Cardiac septum (tissue), 1 donor: Measurements from ENCODE around the gene NAALADL2. TPM values are rescaled to one million over a fixed set of nuclear protein-coding genes. Genes with fewer than 3 reads are reported as not detected.

ENCODE experiments used
- DNase-seq: peaks from one replicate; pipeline ENCODE4 v3.0.0-alpha.2; 2020; ENCODE audit warnings: low spot score
- intact Hi-C: fragments of 100-400 bp; cut with DNase I; formaldehyde crosslinking; loops from one replicate; pipeline ENCODE4 v1.14.0; 2022
- total RNA-seq: library from RNA; stranded (reverse); fragmentation: NEBNext Ultra II Directional; extraction: Animal tissue kit (Norgen Biotek cat#: 25700); gene quantifications from one replicate; pipeline ENCODE4 v1.2.1, GENCODE V29; 2021
- donor health status: DM: no; HTN: no; CAD: no.

The NAALADL2 gene
- total RNA-seq, 1 donor from 2014 or later, result 10.4 TPM

DNA sequence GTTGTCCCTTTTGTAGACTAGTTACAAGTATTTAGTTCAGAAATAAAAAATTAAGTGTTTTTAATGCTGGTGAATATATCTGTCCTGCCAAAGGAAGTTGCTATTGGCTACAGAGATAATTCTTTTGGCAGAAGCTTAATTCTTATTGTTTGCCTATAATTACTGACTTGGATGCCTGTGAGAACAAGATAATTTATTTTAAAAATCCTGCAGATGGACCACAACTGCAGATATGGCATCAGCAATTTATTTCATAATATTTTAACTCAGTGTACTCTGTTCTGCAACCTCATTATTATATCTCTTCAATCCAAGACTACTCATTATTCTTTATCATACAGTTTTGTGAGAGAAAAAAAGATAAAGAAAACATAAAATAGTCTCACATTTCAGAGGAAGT is 789.8 kb downstream of the NAALADL2 start:
- intact Hi-C loops, result no loop called here
- no peak for DNase-seq

DNA sequence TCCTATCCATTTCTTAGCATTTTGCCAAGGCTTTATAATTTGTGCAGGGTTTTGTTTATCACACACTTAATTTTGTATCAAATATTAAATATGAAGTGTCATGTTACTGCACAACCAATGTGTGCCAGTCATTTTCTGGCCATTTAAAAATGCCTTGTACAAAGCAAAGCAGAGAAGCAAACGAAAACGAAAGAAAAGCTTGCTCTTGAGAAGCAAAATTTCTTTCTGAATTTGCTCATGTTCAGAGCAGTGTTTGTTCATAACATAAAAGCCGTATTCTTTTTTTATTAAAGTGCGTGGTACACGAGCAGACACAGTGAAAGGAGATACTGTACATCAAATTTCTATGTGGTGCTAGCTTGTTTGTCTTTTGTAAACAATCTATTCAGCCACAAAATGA is 792.6 kb downstream of the NAALADL2 start:
- intact Hi-C loops, result no loop called here
- no peak for DNase-seq

DNA sequence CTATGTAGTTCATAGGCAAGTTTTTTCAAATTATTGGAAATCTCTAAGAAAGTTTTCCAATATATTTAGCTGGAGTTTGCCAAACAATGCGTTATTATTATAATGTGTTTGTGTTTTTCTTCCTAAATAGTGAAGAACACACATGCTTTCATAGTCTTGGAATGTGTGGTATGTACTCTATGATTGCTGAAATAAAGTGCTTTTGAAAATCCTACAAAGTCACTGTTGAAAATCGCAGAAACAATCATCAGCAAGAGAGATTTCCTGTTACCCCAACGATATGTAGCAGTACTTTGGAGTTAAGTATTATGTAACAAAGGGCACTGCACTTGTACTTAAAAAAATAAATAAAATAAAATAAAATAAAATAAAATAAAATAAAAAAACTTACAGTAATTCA is 796.2 kb downstream of the NAALADL2 start:
- no peak for DNase-seq
- intact Hi-C loops, result no loop called here

DNA sequence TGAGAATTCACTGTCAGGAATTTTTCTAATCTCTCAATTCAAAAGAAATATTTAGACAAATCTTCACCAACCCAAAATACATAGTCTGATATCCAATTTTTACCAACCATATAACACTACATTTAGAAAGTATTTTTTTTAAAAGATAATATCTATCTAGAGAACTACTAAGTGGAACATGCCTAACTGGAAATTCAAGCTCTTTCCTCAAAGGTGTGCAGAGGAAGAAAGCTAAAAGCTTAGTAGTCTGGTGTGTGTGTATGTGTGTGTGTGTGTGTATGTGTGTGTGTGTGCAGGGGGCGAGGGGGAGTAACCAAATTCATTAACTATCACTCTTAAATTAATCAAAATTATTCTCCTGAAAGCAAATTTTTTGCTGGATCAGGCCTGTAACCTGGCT is 797.3 kb downstream of the NAALADL2 start:
- intact Hi-C loops, result no loop called here
- DNase-seq, result no peak

DNA sequence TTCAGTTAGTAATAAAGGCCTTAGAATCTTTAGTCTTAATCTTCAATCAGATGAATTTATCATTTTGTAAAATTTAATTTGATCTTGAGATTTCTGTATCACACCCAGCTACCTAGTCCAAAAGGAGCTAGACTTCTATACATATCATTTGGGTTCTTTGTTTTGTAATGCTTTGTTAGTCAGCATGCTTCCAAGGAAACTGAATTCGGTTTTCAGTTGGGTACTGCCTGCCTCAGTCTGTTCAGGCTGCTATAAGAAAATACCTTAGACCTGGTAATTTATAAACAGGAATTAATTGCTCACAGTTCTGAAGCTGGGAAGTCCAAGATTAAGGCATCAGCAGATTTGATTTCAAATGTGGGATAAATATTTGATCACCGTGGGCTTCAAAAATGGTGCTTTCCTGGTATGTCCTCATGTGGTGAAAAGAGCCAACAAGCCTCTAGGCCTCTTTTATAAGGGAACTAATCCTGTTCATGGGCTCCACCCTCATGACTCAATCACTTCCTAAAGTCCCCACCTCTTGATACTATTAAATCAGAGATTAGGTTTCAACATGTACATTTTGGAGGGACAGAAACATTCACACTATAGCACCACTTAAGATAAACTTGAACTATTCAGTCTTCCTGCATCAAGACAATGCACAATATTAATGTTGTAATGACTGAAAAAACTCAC is 800.7 kb downstream of the NAALADL2 start:
- intact Hi-C loops, result no loop called here
- DNase-seq, result no peak

DNA sequence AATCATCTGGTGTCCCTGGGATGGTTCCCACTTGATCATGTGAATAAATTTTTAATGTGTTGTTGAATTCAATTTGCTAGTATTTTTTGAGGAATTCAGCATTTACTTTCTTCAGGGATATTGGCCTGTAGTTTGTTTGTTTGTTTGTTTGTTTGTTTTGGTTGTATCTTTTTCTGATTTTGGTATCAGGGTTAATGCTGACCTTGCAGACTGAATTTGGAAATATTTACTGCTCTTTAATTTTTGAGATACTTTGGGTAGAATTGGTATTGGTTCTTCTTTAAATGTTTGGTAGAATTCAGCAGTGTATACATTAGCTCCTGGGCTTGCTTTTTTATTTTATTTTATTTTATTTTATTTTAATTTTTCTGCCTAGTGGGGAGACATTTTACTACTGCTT is 803.7 kb downstream of the NAALADL2 start:
- DNase-seq, result no peak
- intact Hi-C loops, result no loop called here

DNA sequence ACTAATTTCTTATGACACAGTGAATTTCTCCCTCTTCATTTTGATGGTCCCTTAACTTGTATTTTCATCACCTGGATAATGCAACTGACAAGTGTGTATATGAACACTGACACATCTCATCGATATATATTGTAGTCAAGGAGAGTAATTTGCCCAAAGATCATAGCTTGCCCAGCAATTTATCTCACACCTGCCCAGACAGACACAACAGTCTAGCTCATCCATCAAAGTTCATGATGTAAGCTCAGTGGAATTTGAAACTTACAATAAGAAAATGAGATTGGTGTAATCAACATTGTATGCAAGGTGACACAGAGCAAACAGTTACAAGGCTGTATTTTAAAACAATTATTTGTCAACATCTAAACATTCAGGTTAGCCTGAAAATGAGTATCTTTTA is 805.8 kb downstream of the NAALADL2 start:
- intact Hi-C loops, result no loop called here
- DNase-seq, result no peak

DNA sequence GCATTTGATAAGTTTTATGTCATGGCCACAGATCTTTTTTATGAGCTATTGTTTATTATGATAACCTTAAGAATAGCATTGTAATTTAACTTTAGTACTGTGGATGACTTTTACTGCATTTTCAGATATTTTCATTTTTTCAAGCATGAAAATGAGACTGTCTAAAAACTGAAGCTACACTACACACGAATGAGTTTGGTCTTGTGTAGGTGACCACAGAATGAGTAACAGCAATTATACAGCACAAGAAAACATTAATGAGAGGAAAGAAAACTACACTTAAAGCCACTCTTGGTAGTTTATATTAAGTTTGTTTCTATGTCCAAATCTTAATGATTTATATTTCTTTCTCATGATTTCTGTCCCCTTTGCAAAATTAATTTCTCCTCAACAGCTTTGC is 809.2 kb downstream of the NAALADL2 start:
- no peak for DNase-seq
- intact Hi-C loops, result no loop called here

DNA sequence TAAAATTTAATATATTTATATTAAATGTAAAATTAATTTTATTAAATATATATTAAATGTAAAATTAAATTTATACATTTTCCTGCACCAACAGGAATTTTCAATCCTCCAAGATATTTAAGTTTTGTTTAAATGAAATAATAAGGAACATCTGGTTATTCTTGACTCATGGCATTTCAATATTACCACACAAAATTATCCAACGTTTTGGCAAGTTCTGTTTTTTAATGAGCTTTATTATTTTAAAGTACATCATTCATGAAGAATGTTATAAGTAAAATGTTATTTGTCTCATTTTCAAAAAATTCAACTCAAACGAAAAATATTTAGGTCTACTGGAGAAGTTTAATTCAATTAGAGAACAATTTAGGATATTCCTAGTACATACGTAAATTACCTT is 811.4 kb downstream of the NAALADL2 start:
- intact Hi-C loops, result no loop called here
- no peak for DNase-seq

DNA sequence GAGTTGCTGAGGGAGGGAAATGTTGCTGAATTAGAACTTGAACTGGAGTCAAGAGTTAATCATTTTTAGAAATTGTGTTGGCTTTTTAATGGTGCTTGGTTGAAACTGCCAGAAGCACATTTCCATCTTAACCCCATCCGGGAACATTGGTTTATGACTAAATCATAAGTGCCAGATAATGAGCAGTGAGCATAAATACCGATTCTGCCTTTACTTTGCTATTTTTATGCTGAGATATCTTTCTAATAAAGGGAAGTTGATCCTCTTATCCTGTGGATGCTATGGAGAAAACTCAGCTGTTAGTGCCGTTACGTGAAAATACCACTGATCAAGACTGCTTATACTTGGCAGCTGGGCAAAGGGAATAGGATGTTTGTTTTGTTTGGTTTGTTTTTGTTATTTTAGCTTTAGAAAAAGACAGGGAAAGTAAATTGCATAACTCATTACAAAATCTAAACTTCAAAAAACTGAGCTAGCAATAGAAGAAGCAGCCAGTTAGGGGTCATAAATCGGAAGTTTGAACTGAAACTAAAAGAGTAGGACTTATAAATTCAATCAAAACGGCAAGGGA is 813.1 kb downstream of the NAALADL2 start:
- no peak for DNase-seq
- intact Hi-C loops, result no loop called here

DNA sequence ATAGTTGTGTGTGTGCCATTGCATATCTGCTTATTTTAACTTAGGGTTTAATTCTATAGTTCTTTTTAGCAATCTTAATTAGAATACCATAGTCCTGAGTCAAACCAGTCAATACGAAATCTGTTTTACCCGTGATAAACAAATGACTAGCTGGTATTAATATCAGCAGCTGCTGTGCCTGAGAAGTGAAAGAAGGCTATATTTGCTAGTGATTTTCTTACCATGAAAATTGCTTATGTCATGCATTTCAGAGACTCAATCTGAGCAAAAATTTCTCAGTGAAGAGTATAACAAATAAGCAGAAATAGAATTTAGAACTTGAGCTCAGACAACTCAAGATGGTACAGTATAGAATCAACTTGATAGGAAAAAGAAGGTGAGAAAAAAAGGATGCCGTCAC is 820.4 kb downstream of the NAALADL2 start:
- DNase-seq, result no peak
- intact Hi-C loops, result no loop called here

DNA sequence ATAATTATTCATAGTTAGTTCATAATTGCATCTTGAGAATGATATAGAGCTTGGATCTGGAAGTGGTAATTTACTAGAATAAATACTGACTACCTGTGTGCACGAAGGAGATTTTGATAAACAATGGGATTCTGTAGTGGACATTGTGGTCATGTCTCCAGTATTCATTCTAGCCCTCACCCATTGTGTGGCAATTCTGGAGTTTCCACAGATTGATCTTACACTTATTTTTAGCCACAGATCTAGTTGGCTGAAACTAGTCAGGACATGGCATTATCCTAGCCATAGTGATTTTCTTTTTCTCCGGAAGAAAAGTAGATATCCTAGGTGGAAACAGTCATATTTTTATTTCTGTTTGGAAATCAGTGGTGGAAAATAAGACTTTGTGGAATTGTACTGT is 833.1 kb downstream of the NAALADL2 start:
- no peak for DNase-seq
- intact Hi-C loops, result no loop called here

DNA sequence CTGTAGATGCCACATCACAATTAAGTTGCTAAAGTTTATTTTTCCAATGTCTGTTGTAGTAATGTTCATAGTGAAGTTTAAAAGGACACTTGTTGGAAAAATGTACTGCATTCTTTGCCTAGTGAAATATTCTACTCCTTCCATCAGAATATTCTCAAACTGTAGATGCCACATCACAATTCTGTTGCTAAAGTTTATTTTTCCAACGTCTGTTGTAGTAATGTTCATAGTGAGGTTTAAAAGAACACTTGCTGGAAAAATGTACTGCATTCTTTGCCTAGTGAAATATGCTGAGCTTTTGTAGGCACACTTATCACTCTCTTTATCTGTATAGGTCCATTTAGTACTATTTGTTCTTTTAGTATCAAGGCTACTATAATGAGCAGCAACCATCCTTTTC is 836.1 kb downstream of the NAALADL2 start:
- intact Hi-C loops, result no loop called here
- DNase-seq, result no peak

DNA sequence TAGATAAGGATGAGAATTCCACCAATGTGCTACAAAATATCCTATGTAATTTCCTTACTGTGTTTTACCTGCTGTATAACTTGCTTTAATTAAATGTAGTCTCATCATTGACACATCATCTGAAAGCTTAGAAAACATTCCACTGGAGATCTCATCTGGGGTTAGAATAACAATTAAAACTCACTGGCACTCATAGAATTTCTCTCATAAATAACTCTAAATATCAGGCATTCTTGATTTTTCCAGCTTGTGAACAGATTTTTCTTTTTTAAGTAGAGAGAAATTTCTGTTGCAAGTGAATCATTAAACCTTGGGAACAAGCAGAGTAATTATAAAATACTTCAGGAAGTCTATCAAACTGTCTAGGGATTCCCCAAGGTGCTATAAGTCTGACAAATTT is 843.8 kb downstream of the NAALADL2 start:
- intact Hi-C loops, result no loop called here
- no peak for DNase-seq

DNA sequence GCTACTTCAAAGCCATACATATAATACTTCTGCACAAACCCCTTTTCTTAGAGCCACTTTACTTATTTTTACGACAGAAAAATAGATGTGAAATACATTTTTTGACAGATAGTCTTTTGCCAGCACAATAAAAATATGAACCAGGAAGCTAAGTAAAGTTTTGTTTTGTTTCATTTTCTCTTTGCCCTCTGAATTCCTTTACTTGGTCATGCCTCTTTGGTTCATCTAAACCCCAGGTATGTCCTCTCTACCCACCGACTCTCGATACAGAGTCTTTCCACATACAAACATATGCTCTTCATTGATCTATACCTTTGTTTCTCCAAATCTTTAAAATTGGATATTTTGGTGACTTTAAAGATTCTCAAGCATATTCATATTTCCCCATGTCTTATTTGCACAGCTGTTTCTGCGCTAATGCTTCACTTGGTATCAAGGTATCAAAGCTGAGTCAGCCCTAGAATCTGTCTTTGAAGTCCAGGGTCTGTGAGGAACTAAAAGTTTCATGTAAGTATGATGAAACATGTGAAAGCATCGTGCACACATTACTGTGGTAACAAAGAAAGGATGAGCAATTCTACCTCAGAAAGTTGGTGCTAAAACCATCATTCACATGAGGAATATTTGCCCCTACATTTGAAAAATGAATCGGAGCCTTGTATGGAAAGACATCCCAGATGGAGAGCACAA is 845.4 kb downstream of the NAALADL2 start:
- intact Hi-C loops, result no loop called here
- DNase-seq, result no peak

DNA sequence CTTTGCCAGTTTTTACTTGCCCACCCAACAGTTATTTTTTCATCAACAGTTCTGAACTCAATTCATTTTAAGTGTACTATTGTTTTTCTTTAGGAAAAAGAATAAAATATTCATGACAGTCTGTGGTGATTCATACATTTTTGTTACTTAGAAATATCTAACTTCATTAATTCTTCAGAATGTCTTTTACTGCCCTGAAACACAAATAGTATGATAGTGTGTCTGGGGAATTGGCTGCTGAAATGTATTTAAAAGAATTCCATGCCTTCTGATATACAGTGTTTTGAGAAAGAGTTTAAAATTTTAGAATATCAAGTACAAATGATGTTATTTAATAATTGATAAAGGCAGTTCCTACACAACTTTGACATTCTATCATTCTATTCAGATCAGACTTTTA is 854.1 kb downstream of the NAALADL2 start:
- DNase-seq, result no peak
- intact Hi-C loops, result no loop called here

DNA sequence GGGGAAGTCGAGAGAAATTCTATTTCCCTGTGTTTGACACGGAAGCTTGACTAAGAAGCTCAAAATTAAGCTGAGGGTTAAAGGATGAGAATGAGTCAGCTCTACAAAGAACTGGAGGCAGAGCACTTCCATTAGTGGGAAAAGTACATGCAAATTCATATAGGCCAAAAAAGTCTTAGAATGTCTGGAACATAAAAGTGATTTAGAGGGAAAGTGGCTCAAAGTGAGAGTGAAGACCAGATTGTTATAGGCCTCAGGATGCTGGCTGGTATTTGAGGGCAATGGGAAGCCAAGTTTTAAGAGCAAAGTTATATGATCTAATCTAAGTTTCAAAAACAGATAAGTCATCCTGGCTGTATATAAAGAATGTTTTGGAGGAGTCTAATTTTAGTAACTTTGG is 857.3 kb downstream of the NAALADL2 start:
- no peak for DNase-seq
- intact Hi-C loops, result no loop called here

DNA sequence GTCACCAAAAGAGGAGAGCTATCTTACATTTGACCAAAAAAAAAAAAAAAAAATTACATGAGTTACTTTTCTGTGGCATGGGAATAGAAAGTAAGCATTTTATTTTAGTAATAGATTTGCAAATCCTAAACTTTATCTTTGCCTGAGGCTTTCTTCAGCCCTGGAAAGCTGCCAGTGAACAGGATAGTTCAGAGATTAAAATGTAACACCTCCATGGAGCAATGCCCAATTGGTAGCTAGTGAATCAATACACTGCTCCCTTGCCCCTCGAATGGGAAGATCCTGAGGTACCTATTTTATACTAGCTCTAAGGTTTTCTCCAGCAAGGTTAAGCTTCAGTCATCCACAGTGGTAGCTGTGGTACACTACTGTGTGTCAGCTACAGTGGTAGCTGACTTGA is 867.1 kb downstream of the NAALADL2 start:
- intact Hi-C loops, result no loop called here

DNA sequence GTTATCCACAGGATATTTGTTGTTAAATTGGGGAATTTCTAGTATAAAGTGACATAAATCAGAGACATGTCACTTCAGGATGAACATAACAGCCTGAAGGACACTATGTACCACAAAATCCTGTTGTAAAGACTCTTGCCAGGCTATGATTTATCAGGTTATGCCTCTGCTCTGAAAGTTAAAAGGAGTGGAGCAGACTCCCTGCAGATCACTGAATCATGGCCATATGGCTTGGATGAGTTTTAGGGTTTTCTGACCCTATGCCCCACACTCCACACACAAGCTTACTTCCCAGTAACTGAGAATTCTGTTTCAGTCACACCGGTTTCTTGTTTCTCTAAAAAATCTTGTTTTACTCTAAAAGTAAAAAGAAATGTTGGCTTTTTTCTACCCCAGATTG is 869.4 kb downstream of the NAALADL2 start:
- no peak for DNase-seq
- intact Hi-C loops, result no loop called here

More for the DNA sequence above, 867.1 kb downstream of the NAALADL2 start:
- no peak for DNase-seq

DNA sequence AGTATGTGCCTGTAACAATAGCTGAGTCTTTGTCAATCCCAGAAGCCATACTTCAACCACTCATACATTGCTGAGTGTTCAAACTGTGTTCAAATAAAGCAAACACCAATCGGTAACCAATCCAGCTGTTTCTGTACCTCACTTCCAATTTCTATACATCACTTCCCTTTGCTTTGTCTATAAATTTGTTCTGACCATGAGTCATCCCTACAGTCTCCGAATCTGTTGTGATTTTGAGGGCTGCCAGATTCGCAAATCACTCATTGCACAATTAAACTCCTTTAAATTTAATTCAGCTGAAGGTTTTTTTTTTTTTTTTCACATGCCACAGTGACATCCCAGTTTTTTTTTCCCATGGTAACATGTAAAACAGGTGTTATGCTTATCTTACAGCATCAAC is 870.3 kb downstream of the NAALADL2 start:
- intact Hi-C loops, result no loop called here
- no peak for DNase-seq

DNA sequence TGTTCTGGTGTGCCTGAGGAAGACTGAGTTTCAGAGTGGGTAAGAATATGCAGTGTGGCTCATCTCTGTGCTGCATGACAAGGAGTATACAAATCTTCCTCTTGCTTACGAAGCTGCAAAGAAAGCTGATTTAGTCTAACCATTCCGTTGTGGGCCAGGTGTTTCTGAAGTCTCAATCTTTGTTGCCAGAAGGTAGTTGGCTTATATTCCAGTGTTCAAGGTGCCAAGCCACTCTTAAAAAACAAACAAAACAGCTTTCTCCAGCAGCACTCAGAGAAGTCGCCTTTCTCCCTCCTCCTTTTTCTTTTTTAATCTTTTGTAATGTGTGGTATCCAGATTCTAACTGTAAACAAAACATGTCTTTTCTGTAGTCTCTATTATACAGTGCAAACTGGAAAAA is 872.4 kb downstream of the NAALADL2 start:
- DNase-seq, result no peak
- intact Hi-C loops, result no loop called here
